Coronary artery (tissue), 2 donors: Measurements from ENCODE around the gene PAFAH2.

ENCODE experiments used
- DNase-seq: peaks from one replicate; pipeline ENCODE4 v3.0.0-alpha.2; 2017; ENCODE audit warnings: low spot score
- H3K27ac ChIP-seq, 2 donors: fragments of 200-600 bp; sonication (generic); one replicate each; pipeline ENCODE4 v1.5.1; 2016 to 2019
- H3K4me3 ChIP-seq: fragments of 200-600 bp; sonication (generic); 2 replicates; pipeline ENCODE4 v1.5.1; 2016; ENCODE audit warnings: mild to moderate bottlenecking, moderate library complexity
- CTCF ChIP-seq: fragments of 200-600 bp; sonication (generic); IDR thresholded peaks from one replicate; pipeline ENCODE4 v1.5.1; 2019; ENCODE audit warnings: antibody characterized with exemption

Gene PAFAH2

GRCh38 chr1:26023826-26024225 is 26.0 kb upstream of the PAFAH2 start:
- H3K4me3 ChIP-seq: no peak overlapping the region
- H3K27ac ChIP-seq: no peak overlapping the region
- no peak for TF ChIP-seq CTCF
- DNase-seq: no peak

- no peak overlapping the region for H3K27ac ChIP-seq
- no peak for TF ChIP-seq CTCF
- DNase-seq: no peak
- no peak overlapping the region for H3K4me3 ChIP-seq
These were observed 25.1 kb upstream of the PAFAH2 start for GRCh38 chr1:26023009-26023408.

GRCh38 chr1:26022404-26022779 is 24.5 kb upstream of the PAFAH2 start:
- H3K4me3 ChIP-seq: peak overlapping the region; percentile 63
- DNase-seq: no peak
- H3K27ac ChIP-seq: peak overlapping the region in 1 of 2 donors; percentile 65

GRCh38 chr1:26021647-26022403 is 24.0 kb upstream of the PAFAH2 start, which contains the start of gene EXTL1:
TSS of gene EXTL1 (plus strand) at chr1:26021775. CDS start at chr1:26022647, 872 bp downstream.
- Histone ChIP-seq H3K4me3 (peak within 1 kb of the TSS; percentile 63), H3K27ac (peak within 1 kb of the TSS in 1 of 2 donors; percentile 65)
- TF ChIP-seq CTCF: no peak
- DNase-seq: no peak

More at GRCh38 chr1:26022404-26022779, 24.5 kb upstream of the PAFAH2 start:
- TF ChIP-seq CTCF: no peak

- Histone ChIP-seq H3K4me3 (peak overlapping the region; percentile 63), H3K27ac (peak overlapping the region in 1 of 2 donors; percentile 65)
- no peak for TF ChIP-seq CTCF
- no peak for DNase-seq
These were observed 23.2 kb upstream of the PAFAH2 start for GRCh38 chr1:26020941-26021646.

- no peak for DNase-seq
- Histone ChIP-seq H3K27ac (no peak overlapping the region), H3K4me3 (no peak overlapping the region)
- no peak for TF ChIP-seq CTCF
These were observed 22.5 kb upstream of the PAFAH2 start for GRCh38 chr1:26020330-26020768.
